HepG2 (cell line): ENCODE results near the gene SF3A2. TPM values are rescaled to one million over a fixed set of nuclear protein-coding genes. Genes with fewer than 3 reads are reported as not detected.

Source experiments
- CHD4 ChIP-seq: fragments of 200-600 bp; sonication (generic); IDR thresholded peaks from 2 replicates; pipeline ENCODE4 v1.7.0; 2017; ENCODE audit warnings: mild to moderate bottlenecking, low read length, borderline replicate concordance
- DZIP1 ChIP-seq: sonication (generic); formaldehyde crosslinking; IDR thresholded peaks from 2 replicates; pipeline ENCODE4 v1.5.0; 2020; ENCODE audit warnings: mild to moderate bottlenecking, missing genetic modification reagents
- EHMT2 ChIP-seq: fragments of 200-600 bp; sonication (generic); IDR thresholded peaks from 2 replicates; pipeline ENCODE4 v1.7.0; 2017; ENCODE audit warnings: antibody characterized with exemption, low read depth, low read length, borderline replicate concordance
- GLI4 ChIP-seq: sonication (generic); formaldehyde crosslinking; IDR thresholded peaks from 2 replicates; pipeline ENCODE4 v1.5.1; 2020; ENCODE audit warnings: missing genetic modification reagents, mild to moderate bottlenecking, moderate library complexity, borderline replicate concordance
- HIC2 ChIP-seq: sonication (generic); formaldehyde crosslinking; IDR thresholded peaks from 2 replicates; pipeline ENCODE4 v1.9.0; 2022; ENCODE audit warnings: low read depth, missing genetic modification reagents
- HOXA3 ChIP-seq: sonication (generic); formaldehyde crosslinking; IDR thresholded peaks from 2 replicates; pipeline ENCODE4 v1.5.0; 2020; ENCODE audit warnings: missing genetic modification reagents
- IKZF1 ChIP-seq: fragments of 450-650 bp; IDR thresholded peaks from 2 replicates; pipeline ENCODE4 v1.7.1; 2016
- JDP2 ChIP-seq: sonication (generic); formaldehyde crosslinking; IDR thresholded peaks from 2 replicates; pipeline ENCODE4 v1.8.1; 2022; ENCODE audit warnings: missing genetic modification reagents, borderline replicate concordance
- LBX2 ChIP-seq: sonication (generic); formaldehyde crosslinking; IDR thresholded peaks from 2 replicates; pipeline ENCODE4 v1.5.0; 2020; ENCODE audit warnings: missing genetic modification reagents, mild to moderate bottlenecking, borderline replicate concordance
- NR2C2 ChIP-seq: sonication (generic); formaldehyde crosslinking; IDR thresholded peaks from 2 replicates; pipeline ENCODE4 v1.4.0; 2020; ENCODE audit warnings: missing genetic modification reagents, mild to moderate bottlenecking, moderate library complexity, borderline replicate concordance
- PLSCR1 ChIP-seq: sonication (generic); formaldehyde crosslinking; IDR thresholded peaks from 2 replicates; pipeline ENCODE4 v1.5.0; 2020; ENCODE audit warnings: missing genetic modification reagents, mild to moderate bottlenecking, borderline replicate concordance
- SIN3A ChIP-seq: IDR thresholded peaks from 2 replicates; pipeline ENCODE4 v1.6.1; 2011; ENCODE audit warnings: low read depth, mild to moderate bottlenecking, control low read depth, low read length, borderline replicate concordance
- SNRNP70 ChIP-seq: fragments of 200-400 bp; formaldehyde crosslinking; IDR thresholded peaks from 2 replicates; pipeline ENCODE4 v1.6.1; 2017; ENCODE audit warnings: mild to moderate bottlenecking, low read depth, low read length, moderate library complexity
- TCF7L2 ChIP-seq: IDR thresholded peaks from 2 replicates; pipeline ENCODE4 v1.6.1; 2011; ENCODE audit warnings: mild to moderate bottlenecking, low read depth, low read length, moderate library complexity
- USF2 ChIP-seq, 2 experiments: sonication (generic) in 1 of 2; formaldehyde crosslinking in 1 of 2; IDR thresholded peaks; 2 replicates each; pipeline versions ENCODE4 v1.5.1 to v1.6.1; 2011 to 2020; ENCODE audit warnings: borderline replicate concordance in 1 of 2, low read depth in 1 of 2, low read length in 1 of 2, mild to moderate bottlenecking in 1 of 2, missing genetic modification reagents in 1 of 2, moderate library complexity in 1 of 2
- XBP1 ChIP-seq: sonication (generic); formaldehyde crosslinking; IDR thresholded peaks from 2 replicates; pipeline ENCODE4 v1.5.0; 2020; ENCODE audit warnings: missing genetic modification reagents
- ZNF337 ChIP-seq: sonication (generic); formaldehyde crosslinking; IDR thresholded peaks from 2 replicates; pipeline ENCODE4 v1.5.1; 2020; ENCODE audit warnings: missing genetic modification reagents, low read depth, mild to moderate bottlenecking, borderline replicate concordance
- ZNF615 ChIP-seq: sonication (generic); formaldehyde crosslinking; IDR thresholded peaks from 2 replicates; pipeline ENCODE4 v1.5.0; 2020; ENCODE audit warnings: mild to moderate bottlenecking, missing genetic modification reagents, borderline replicate concordance
- ZNF652 ChIP-seq: IDR thresholded peaks from 2 replicates; pipeline ENCODE4 v1.6.1; 2016; ENCODE audit warnings: low read depth, borderline replicate concordance
- ZNF839 ChIP-seq: sonication (generic); formaldehyde crosslinking; IDR thresholded peaks from 2 replicates; pipeline ENCODE4 v1.4.0; 2020; ENCODE audit warnings: missing genetic modification reagents, mild to moderate bottlenecking, borderline replicate concordance
- ZNF883 ChIP-seq: sonication (generic); formaldehyde crosslinking; IDR thresholded peaks from 2 replicates; pipeline ENCODE4 v1.5.1; 2020; ENCODE audit warnings: mild to moderate bottlenecking, missing genetic modification reagents; ENCODE audit errors: not compliant biosample characterization
- polyA plus RNA-seq, 8 experiments: library from polyadenylated mRNA; depleted of rRNA in 3 of 8; stranded (reverse) in 7 of 8; unstranded in 1 of 8; fragments of >200 nt; fragmentation: Illumina TruSeq in 4 of 8; extraction: Trizol in 4 of 8; gene quantifications; 2 replicates each; pipeline versions ENCODE4 v1.2.1 to v1.2.3, GENCODE V29; 2011 to 2016; ENCODE audit warnings: low read depth in 4 of 8, missing spikeins in 1 of 8, mixed read lengths in 1 of 8; ENCODE audit not compliant: insufficient read depth in 1 of 8
- total RNA-seq, 5 experiments: library from RNA; depleted of rRNA; stranded (reverse); fragments of >200 nt; fragmentation: Illumina TruSeq; extraction: Trizol; gene quantifications; 2 replicates each; pipeline ENCODE4 v1.2.3, GENCODE V29; 2016; ENCODE audit warnings: low read depth in 1 of 5

Gene SF3A2
- total and polyA plus RNA-seq, 2 of the 13 experiments (the other 11 are each of a cell fraction or from before 2014, with no cell fraction given), result 8.6 to 8.8 TPM

- TF ChIP-seq LBX2 (CRISPR knock-in tag) (no peak), ZNF337 (CRISPR knock-in tag) (no peak), JDP2 (CRISPR knock-in tag) (no peak; the same call in 1 of the 2 replicates), SIN3A (no peak), SNRNP70 (no peak), HIC2 (CRISPR knock-in tag) (no peak; the same call in 1 of the 2 replicates), ZNF615 (CRISPR knock-in tag) (no peak), PLSCR1 (CRISPR knock-in tag) (no peak), CHD4 (no peak), ZNF883 (CRISPR knock-in tag) (no peak), EHMT2 (no peak), GLI4 (no peak), ZNF839 (CRISPR knock-in tag) (no peak), TCF7L2 (no peak), IKZF1 (no peak), ZNF652 (CRISPR knock-in tag) (no peak), NR2C2 (CRISPR knock-in tag) (no peak), USF2 (IDR thresholded peaks at IDR 0.05; ENCODE audit: low read depth, low read length) (no peak), USF2 (CRISPR knock-in tag; IDR thresholded peaks at IDR 0.05; ENCODE audit: borderline replicate concordance) (no peak), HOXA3 (no peak; the same call in 1 of the 2 replicates), DZIP1 (CRISPR knock-in tag) (no peak), XBP1 (CRISPR knock-in tag) (no peak)
These were observed 16.1 kb downstream of the SF3A2 start (continued) for GRCh38 chr19:2252797-2253105.
